HG02798 (cell line): ENCODE results near the gene KIF19.

ENCODE experiments used
- ATAC-seq: cut with Tn5 transposase; IDR thresholded peaks from one replicate; pipeline ENCODE4 v1.9.1; 2021; ENCODE audit warnings: mild to moderate bottlenecking; ENCODE audit not compliant: unreplicated experiment, poor library complexity

Gene KIF19

DNA sequence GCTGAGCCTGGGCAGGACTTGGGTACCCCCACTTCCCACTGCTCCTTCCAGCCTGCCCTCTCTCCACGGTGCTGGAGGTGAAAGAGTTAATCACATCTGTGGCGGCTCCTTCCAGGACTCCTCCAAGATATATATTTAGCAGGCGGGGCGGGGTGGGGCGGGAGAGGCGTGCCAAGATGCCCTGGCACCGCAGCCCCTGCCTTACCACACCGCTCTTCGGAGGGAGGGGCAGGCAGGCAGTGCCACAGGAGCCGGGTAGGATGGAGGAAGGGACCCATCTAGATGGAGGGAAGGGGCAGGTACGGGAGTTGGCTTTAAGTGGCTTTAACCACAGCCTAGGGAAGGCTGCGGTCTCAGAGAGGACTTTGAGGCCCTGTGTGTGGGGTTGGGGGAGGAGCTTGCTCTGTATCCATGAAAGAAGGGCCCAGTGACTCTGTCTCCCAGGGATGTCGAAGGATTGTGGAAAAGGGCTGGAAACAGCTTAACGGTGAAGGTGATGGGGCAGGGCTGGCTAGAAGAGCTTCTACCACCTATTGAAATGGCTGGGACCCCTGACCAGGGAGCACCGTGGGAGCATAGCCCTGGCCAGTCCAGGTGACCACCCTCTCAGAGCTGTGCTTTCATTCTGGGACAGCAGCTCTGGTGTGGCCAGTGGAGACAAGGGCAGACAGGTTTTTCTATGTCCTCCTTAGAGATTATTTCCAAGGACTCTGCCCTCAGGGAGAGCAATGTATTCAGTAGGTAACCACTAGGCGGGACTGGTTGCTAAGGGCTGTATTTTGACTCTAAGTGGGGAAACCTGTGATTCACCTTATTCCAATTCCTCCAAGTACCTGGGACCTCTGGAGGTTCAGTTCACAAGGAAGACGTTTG, 54.3 kb downstream of the KIF19 start:
- ATAC-seq: no peak

DNA sequence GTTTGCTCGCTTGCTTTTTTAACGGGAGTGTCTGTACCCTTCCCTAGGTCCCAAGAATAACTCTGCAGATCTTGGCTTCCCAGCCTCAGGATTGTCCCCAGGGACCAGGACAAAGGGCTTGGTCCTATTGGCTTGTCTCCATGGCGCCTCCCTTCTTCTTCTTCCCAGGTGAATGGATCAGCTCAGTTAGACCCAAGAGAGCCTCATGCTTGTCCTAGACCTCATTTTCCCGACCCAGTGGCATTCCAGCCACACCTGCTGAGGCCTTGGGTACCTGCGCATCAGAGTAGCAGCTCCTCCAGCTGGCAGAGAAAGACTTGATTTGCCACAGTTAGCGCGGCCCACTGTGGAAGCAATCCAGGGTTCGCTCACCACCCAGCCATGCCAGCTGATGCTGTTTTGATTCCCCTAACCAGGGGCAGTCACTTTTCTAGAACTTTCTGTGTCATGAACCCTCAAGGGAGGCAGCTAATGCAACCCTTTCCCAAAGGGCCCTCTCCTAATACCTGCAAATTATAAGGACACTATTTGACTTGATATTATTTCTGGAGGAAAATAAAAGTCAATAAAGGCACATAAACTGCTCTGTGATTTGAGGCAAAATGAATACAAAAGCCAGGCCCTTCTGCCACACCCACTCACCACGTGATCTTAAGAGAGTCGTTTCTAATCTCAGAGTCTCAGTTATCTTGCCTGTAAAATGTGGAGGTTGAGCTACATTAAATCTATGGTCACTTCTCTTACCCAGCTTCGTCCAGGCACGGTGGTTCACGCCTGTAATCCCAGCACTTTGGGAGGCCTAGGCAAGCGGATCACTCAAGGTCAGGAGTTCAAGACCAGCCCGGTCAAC, 55.2 kb downstream of the KIF19 start:
- ATAC-seq: no peak

GRCh38 chr17:74383141-74383540, 57.1 kb downstream of the KIF19 start:
- no peak for ATAC-seq

DNA sequence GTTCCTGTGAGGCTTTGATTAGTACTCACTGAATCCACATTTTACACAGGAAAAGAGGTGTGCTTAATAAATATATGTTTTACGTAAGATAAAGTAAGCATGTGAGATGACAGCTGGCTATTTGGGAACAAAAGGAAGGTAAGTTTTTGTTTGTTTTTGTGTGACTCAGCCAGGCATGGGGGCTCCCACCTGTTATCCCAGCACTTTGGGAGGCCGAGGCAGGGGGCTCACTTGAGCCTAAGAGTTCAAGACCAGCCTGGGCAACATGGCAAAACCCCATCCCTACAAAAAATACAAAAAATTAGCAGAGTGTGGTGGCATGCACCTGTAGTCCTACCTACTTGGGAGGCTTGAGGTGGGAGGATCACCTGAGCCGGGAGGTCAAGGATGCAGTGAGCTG, 59.2 kb downstream of the KIF19 start:
- ATAC-seq: no peak

DNA sequence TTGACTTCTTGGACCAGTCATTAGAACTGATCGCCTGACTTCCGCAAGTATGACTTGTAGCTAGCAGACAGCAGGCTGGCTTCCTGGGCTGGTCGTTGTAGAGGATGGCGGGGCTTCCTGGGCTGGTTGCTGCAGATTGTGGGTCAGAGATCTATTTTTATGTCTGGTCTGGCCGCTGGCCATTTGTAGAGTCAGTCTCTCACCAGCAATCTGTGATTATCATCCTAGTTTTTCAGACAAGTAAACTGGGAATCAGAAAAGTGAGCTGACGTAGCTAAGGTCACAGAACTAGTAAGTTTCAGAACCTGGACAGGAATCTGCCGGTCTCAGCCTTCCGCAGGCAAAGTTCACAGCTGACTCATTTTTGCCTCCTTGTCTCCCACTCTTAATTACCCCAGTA, 60.4 kb downstream of the KIF19 start:
- ATAC-seq: no peak

- no peak for ATAC-seq
Observed at GRCh38 chr17:74387365-74388218, 61.6 kb downstream of the KIF19 start.

- no peak for ATAC-seq
Observed at GRCh38 chr17:74389084-74389753, 63.2 kb downstream of the KIF19 start.

- no peak for ATAC-seq
Observed at GRCh38 chr17:74389937-74390679, 64.1 kb downstream of the KIF19 start.

DNA sequence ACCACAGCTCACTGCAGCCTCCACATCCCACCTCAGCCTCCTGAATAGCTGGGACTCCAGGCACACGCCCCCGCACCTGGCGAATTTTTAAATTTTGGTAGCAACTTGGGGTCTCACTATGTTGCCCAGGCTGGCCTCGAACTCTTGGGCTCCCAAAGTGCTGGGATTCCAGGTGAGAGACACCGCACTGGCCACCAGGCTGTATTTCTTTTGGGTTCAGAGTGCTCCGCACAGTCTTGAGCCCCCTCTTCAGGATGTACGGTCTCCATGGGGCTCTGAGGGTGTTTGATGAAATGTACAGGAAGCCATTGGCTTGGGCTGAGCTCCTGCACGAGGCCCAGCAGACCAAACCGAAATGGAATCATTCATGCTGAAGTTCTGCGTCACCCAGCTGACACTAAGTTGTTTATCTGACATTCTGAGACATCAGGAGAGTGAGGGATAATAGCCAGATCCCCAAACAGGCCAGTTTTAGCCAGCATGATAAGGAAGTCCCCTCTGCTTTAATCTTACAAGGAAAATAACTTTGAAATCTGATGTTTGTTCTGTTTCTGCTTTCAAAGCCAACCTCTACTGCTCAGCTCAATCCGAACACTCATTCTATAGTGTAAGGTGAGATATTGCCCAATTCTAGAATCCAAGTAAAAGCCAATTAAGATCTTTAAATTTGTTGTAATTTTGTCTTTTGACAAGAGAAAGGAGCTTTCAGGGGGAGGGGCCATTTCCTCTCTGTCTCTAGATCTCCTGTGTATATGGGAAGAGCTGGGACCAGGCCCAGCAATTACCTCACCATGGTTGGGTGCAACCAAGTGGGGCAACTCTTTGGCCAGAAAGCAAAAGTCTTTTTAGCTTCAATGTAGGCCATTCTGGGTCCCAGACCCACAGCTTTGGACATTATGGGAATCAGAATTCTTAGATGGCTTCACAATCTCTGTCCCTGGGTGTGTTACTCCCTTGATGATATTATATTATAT, 64.9 kb downstream of the KIF19 start:
- ATAC-seq: no peak

- ATAC-seq: no peak
Observed at GRCh38 chr17:74391771-74392170, 65.7 kb downstream of the KIF19 start.

DNA sequence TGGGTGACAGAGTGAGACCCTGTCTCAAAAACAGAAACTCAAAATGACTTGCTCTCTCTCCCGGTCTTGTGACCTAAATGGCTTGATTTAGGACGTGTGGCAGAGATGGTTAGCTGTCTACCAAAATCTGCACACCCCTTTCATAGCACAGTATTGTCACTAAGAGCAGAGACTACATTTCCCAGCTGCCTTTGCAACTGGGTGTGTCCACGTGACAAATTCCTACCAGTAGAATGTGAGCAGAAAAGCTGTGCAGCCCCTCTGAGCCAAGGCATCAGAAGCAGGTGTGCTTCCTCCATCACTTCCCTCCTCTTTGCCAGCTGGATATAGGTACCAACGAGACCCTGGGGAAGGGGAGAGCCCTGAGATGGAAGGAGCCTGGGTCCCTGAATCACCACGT, 66.8 kb downstream of the KIF19 start:
- ATAC-seq: no peak

GRCh38 chr17:74393346-74393942, 67.4 kb downstream of the KIF19 start:
- ATAC-seq: no peak

DNA sequence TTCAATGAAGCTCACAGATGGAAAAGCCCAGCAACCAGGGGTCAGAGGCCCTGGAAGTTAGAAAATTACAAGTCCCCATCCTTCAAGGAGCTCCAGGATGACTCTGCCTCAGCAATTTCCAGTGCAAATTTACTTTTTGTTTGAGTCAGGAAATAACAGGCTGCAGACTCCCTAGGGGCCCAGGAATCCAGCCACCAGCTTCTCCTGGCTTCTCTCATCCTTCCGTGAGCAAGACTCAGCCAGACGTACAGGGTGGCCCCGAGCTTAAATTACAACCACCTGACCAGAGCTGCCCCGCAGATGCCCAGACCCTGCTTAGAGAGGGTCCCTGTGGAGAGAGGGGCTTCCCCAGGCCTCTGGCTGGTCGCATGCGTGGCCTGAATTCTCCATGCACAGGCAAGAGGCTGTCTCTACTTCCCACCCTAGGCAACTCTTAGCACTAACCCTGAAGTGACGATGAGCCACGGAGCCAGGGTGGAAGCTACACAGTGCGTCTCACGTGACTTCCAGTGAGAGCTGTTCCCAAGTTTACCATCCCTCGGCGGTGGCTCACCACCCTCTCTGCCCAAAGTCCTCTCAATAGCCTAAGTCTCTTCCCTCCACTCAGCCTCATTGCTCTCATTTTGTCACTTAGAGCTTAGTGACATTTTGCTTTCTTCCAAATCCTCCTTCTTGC, 68.4 kb downstream of the KIF19 start:
- no peak for ATAC-seq

- ATAC-seq: no peak
Observed at GRCh38 chr17:74394977-74395376, 69.0 kb downstream of the KIF19 start.

- no peak for ATAC-seq
Observed at GRCh38 chr17:74396567-74396966, 70.5 kb downstream of the KIF19 start.

- no peak for ATAC-seq
Observed at GRCh38 chr17:74402048-74402447, 76.0 kb downstream of the KIF19 start.

DNA sequence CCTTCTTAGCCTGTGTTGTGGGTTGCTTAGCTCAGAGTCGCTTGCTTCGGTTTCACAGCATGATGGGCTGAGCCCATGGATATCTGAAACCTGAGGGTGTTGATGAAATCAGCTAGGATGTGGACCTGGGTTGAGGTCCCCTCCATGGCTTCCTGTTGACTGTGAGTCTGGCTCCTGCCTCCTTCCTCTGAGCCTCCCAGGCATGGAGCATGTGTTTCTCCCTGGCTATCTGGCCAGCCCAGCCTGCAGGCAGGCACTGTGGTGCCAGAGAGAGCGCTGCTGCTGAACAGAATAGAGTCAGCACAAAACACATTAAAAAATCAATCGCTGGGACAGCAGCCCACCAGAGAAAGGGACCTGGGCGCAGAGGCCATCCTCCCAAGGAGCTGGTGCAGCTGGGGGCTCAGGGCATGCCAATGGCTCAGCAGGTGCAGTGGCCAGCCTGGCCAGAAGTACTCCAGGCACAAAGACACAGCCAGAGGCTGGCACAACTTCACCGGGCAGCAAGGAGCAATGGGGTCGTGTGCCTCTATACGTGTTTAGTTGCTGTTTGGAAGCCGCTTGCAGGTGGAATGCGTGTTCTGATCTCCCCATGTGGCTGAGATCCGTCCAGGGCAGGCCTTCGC, 77.6 kb downstream of the KIF19 start:
- ATAC-seq: no peak
